Stimulated activated CD4-positive, alpha-beta T cell treated with anti-CD3 and anti-CD28 coated beads, Interleukin-4, amount 100 ng/mL, for 24 hours (primary cell): Measurements from ENCODE around the gene CMIP.

Source experiments
- DNase-seq: peaks from one replicate; pipeline ENCODE4 v3.0.0-alpha.2; 2020

CMIP gene

GRCh38 chr16:81612351-81613163 lies 167.9 kb downstream of the CMIP start:
- DNase-seq: no peak

- no peak for DNase-seq
Observed at GRCh38 chr16:81614171-81614570, 169.6 kb downstream of the CMIP start.

DNA sequence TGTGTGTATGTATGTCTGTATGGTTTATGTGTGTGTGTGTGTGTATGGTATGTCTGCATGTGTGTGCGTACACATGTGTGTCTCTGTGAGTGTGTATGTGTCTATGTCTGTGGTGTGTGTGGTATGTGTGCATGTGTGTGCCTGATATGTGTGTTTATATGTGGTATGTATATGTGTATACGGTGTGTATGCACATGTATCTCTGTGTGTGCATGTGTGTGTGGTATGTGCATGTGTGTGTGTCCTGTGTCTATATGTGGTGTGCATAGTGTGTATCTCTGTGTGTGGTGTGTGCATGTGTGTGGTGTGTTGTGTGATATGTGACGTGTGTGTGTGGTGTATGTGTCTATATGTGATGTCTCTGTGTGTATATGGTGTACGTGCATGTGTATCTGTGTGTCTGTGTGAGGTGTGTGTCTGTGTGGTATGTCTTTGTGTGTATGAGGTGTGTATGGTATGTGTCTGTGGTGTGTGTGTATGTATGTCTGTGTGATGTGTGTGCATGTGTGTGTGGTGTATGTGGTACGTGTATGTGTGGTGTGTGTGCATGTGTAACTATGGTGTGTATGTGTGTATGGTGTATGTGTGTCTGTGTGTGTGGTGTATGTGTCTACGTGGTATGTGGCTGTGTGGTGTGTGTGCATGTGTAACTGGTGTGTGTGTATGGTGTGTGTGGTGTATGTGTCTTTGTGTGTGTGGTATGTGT lies 170.2 kb downstream of the CMIP start:
- no peak for DNase-seq

DNA sequence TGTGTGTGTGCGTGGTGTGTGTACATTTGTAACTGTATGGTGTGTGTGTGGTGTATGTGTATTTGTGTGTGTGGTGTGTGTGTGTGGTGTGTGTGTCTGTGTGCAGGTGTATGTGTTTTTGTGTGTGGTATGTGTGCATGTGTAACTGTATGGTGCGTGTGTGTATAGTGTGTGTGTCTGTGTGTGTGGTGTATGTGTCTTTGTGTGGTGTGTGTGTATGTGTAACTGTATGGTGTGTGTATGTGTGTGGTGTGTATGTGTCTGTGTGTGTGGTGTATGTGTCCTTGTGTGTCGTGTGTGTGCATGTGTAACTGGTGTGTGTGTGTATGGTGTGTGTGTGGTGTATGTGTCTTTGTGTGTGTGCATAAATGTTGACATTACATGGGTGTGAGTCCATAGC lies 170.8 kb downstream of the CMIP start:
- DNase-seq: no peak

DNA sequence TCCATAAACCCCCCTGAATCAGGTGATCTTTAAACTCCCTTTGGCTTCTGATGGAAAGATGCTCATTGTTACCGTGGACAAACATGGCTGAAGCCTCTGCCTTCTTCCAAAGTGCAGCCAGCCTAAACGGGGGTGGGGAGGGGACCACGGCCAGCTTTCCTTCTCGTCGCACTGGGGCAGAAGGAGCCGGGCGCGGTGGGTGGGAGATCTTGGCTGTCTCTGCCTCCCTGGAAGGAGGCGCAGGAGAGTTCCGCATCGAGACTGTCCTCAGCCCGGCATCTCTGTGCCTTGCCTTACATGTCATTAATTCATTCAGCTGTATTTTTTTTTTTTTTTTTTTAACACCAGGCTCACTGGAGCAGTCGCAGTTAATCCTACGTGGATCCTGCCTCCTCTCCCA lies 171.2 kb downstream of the CMIP start:
- DNase-seq: no peak

DNA sequence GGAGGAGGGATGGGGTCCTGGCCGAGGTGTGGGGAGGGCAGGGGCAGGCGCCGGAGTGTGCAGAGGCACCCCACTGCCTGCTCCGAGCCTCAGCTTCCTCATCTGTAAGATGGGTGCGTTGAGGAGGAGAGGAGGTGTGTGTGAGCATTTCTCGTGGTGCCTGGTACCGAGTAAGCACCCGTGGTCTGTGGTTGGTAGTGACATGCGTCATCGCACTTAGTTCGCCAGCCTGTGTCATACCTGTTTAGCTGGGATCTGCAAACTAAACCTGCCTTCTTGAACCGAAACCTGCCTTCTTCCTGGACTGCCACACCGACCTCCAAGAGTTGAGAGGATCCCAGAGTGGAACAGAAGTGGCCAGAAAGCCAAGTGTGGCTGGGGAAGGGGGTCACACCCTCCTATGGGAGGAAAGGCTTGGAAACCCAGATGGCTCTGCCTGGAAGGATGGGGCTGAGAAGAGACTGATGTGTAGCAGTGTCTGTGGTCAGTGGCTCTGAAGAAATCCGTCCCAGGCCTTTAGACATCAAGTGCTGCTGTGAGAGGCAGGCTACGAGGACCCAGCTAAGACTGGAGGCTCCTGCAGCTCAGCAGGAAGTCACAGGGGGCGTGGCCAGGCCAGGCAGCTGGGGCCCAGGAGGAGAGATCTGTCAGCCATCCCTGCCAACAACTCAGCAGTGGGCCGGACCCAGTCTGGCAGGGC lies 171.9 kb downstream of the CMIP start:
- DNase-seq: peak; percentile 74

DNA sequence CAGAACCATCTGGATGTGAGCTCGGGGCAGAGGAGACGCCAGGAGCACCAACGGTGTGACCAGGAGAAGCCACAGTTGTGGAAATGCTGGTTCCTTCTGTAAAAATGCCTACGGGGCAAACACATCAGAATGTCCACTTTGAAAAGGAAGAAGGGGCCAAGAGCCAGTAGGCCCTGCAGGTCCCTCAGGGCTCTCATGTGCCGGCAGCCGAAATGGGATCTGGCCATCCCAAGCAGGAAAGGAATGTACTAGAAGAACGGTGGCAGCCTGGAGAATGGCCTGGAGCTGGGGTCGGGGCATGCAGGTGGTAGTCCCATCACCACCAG lies 172.4 kb downstream of the CMIP start:
- DNase-seq: no peak

DNA sequence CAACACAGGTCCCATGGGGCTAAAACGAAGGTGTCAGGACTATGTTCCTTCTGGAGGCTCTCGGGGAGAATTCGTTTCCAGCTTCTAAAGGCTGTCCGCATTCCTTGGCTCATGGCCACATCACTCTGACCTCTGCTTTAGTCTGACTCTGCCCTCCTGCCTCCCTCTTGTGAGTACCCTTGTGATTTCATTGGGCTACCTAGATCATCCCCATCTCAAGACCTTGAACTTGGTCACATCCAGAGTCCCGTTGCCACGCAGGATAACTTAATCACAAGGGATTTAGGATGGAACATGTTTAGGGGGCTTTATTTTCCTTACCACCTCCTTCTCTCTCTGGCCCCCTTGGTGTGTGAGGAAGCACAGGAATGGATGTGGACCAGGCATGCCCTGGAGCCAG lies 173.6 kb downstream of the CMIP start:
- DNase-seq: no peak

DNA sequence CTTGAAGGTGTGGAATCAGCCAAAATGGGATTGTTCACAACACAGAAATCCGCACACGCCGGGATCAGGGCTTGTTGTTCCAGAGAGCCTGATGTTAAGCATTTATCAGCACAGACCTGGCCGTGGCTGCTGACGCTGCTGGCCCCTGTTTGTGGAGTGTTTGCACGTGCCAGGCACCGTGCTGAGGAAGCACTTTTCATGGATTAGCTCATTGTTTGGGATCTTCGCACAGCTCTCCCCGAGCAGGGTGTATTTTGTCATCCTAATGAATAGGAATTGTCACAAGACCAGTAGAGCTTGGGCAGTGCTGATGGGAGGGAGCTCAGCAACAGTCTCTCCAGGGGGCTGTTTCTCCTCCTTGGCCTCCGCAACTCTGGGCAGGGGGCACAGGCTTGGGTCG lies 174.1 kb downstream of the CMIP start:
- no peak for DNase-seq

DNA sequence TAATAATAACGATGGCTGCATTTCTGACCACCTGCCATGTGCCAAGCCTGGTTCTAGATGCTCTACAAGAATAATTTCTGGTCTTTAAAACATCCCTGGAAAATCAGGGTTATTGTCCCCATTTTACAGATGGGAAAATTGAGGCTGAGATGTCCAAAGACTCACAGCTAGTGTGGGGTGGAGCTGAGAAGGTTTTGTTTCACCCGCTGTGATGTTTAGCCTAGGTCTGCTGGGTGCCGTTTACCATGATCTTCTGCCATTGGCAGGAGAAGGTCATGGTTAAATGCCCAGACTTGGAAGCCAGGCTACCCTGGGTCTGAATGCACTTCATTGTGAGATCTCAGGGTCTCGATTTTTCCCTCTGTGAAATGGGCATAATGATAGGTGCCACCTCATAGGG lies 175.4 kb downstream of the CMIP start:
- no peak for DNase-seq

DNA sequence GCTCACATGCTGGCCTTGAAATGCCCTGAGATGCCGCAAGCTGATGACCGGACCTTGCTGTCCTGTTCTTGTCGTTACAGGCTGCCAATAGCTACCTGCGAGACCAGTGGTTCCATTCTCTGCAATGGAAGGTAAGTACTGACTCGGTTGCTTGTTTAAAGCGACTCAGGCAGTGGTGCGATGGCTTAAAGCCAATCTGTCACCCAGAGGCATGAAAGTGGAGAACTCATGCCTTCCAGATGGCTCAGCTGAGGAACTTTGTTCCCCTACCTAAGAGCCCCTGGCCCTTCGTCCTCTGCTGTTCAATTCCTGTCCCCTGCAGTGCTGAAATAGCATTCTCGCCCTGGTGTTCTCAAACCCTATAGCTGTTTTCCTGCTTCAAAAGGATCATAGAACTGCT lies 176.2 kb downstream of the CMIP start:
- DNase-seq: no peak

GRCh38 chr16:81621496-81621895 lies 176.9 kb downstream of the CMIP start:
- no peak for DNase-seq

GRCh38 chr16:81623365-81624102 lies 178.9 kb downstream of the CMIP start:
- DNase-seq: peak; percentile 65

GRCh38 chr16:81624403-81624759 lies 179.8 kb downstream of the CMIP start:
- no peak for DNase-seq

- DNase-seq: no peak
Observed at GRCh38 chr16:81624760-81625543, 180.3 kb downstream of the CMIP start.

GRCh38 chr16:81625544-81626153 lies 181.0 kb downstream of the CMIP start:
- DNase-seq: no peak

DNA sequence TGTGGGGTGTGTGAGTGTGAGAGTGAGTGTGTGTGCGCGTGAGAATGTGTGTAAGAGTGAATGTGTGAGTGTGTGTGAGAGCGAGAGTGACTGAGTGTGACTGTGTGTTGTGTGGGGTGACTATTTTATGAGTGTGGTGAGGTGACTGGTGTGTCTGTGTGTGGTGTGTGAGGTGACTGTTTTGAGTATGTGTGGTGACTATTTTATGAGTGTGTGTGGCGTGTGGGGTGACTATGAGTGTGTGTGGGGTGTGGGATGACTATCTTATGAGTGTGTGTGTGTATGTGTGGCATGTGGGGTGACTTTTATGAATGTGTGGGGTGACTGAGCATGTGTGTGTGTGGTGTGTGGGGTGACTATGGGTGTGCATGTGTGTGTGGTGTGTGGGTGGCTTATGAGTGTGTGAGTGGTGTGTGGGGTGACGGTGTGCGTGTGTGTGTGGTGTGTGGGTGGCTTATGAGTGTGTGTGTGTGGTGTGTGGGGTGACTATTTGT lies 181.6 kb downstream of the CMIP start:
- peak; percentile 42 for DNase-seq

DNA sequence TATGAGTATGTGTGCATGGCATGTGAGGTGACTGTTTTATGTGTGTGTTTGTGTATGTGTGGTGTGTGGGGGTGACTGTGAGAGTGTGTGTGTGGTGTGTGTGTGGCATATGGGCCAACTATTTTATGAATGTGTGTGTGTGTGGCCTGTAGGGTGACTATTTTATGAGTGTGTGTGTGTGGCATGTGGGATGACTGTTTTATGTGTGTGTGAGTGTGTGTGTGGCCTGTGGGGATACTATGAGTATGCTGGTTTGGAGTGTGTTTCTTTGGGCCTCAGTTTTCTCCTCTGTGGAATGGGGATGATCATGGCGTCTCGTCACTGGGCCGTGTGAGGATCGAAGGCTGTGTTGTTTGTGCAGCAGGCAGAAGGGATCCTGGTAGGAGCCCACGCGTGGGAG lies 182.4 kb downstream of the CMIP start:
- DNase-seq: no peak

- DNase-seq: no peak
Observed at GRCh38 chr16:81627729-81628244, 183.2 kb downstream of the CMIP start.

GRCh38 chr16:81629034-81629802 lies 184.6 kb downstream of the CMIP start:
- DNase-seq: no peak
